Effector CD4-positive, alpha-beta T cell (primary cell): Measurements from ENCODE around the gene ESRP2.
A peak's percentile ranks its signal among the peaks of the same experiment; 100 is the strongest.

ENCODE experiments used
- DNase-seq: peaks from one replicate; pipeline ENCODE4 v3.0.0-alpha.2; 2020

The ESRP2 gene

GRCh38 chr16:68263559-68264127 lies 27.7 kb upstream of the ESRP2 start:
- no peak for DNase-seq

- no peak for DNase-seq
Measured at GRCh38 chr16:68259007-68259825, 23.3 kb upstream of the ESRP2 start.

- DNase-seq = no peak
Measured at GRCh38 chr16:68257906-68258800, 22.2 kb upstream of the ESRP2 start.

GRCh38 chr16:68257251-68257905 lies 21.5 kb upstream of the ESRP2 start:
- no peak for DNase-seq

- no peak for DNase-seq
Measured at GRCh38 chr16:68255712-68256111, 19.8 kb upstream of the ESRP2 start.

GRCh38 chr16:68253721-68254120 lies 17.8 kb upstream of the ESRP2 start:
- DNase-seq = no peak

- no peak for DNase-seq
Measured at GRCh38 chr16:68252383-68252782, 16.5 kb upstream of the ESRP2 start.

GRCh38 chr16:68251832-68252231 lies 15.9 kb upstream of the ESRP2 start:
- DNase-seq = no peak

- DNase-seq = no peak
Measured at GRCh38 chr16:68250951-68251350, 15.0 kb upstream of the ESRP2 start.

- no peak for DNase-seq
Measured at GRCh38 chr16:68249371-68249770, 13.4 kb upstream of the ESRP2 start.

- DNase-seq = no peak
Measured at GRCh38 chr16:68247932-68248331, 12.0 kb upstream of the ESRP2 start.

GRCh38 chr16:68247400-68247799 lies 11.5 kb upstream of the ESRP2 start:
- no peak for DNase-seq

GRCh38 chr16:68246666-68247065 lies 10.7 kb upstream of the ESRP2 start:
- DNase-seq = no peak

- DNase-seq = no peak
Measured at GRCh38 chr16:68246121-68246520, 10.2 kb upstream of the ESRP2 start.

- peak; percentile 94 for DNase-seq
Measured at GRCh38 chr16:68244903-68245853, 9.3 kb upstream of the ESRP2 start, which contains the start of gene PLA2G15. PLA2G15 (plus strand) TSS chr16:68245373; CDS start chr16:68245427, 54 bp downstream.

GRCh38 chr16:68244481-68244902 lies 8.6 kb upstream of the ESRP2 start:
- no peak for DNase-seq

- DNase-seq = no peak
Measured at GRCh38 chr16:68242926-68243858, 7.3 kb upstream of the ESRP2 start.

- no peak for DNase-seq
Measured at GRCh38 chr16:68242085-68242484, 6.2 kb upstream of the ESRP2 start.

- DNase-seq = no peak
Measured at GRCh38 chr16:68238029-68238345, 2.1 kb upstream of the ESRP2 start.

GRCh38 chr16:68237243-68238028 lies 1.5 kb upstream of the ESRP2 start:
- peak; percentile 83 for DNase-seq
